ENCODE data around the gene SLC5A10.

- no peak for TF ChIP-seq CTCF (conservative IDR thresholded peaks at IDR 0.05; ENCODE audit: low read depth, low read length)
- no peak for TF ChIP-seq EZH2 (IDR thresholded peaks at IDR 0.05; ENCODE audit: borderline replicate concordance, low read depth, low read length, poor library complexity, severe bottlenecking)
Measured at GRCh38 chr17:18986541-18987229, 34.7 kb downstream of the SLC5A10 start.

All from A673 (cell line).